ENCODE results near the gene CCL5. TPM values are rescaled to one million over a fixed set of nuclear protein-coding genes. Genes with fewer than 3 reads are reported as not detected.

The CCL5 gene
- total RNA-seq, 1 experiment from 2014 or later: 0.17 TPM

DNA sequence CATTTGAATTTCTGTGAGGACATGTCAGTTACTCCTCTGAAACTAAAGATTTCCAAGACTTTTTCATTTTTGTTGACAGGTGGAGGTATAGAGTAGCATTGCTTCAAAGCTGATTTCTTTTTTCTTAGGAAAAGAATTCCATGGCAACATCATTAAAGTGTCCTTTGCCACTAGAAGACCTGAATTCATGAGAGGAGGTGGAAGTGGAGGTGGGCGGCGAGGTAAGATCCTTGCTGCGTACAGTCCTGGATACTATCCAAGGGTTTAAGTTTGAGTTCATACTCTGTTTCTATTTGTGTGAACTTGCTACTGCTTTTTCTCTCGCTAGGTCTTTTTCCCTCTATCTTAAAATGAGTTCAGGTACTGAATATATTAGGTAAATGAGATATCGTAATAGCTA is 37.9 kb downstream of the CCL5 start (continued):
- TF ChIP-seq NFATC4 (CRISPR knock-in tag; IDR thresholded peaks at IDR 0.05) (no peak), EMX1 (CRISPR knock-in tag; IDR thresholded peaks at IDR 0.05) (no peak)
- TF ChIP-seq, protein P1, sequence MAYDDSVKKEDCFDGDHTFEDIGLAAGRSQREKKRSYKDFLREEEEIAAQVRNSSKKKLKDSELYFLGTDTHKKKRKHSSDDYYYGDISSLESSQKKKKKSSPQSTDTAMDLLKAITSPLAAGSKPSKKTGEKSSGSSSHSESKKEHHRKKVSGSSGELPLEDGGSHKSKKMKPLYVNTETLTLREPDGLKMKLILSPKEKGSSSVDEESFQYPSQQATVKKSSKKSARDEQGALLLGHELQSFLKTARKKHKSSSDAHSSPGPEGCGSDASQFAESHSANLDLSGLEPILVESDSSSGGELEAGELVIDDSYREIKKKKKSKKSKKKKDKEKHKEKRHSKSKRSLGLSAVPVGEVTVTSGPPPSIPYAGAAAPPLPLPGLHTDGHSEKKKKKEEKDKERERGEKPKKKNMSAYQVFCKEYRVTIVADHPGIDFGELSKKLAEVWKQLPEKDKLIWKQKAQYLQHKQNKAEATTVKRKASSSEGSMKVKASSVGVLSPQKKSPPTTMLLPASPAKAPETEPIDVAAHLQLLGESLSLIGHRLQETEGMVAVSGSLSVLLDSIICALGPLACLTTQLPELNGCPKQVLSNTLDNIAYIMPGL (CRISPR knock-in tag; IDR thresholded peaks at IDR 0.05): no peak

DNA sequence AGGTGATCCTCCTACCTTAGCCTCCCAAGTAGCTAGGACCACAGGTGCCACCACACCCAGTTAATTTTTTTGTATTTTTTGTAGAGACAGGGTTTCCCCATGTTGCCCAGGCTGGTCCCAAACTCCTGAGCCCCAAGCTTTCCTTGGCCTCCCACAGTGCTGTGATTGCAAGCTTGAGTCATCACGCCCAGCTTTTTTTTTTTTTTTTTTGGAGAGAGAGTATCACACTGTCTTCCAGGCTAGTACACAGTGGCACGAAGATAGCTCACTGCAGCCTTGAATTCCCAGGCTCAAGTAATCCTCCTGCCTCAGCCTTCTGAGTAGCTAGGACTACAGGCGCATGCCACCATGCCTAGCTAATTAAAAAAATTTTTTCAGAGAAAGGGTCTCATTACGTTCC is 38.7 kb downstream of the CCL5 start:
- peaks cover 77% of the 10 kb centered on the region for H3K36me3 Mint-ChIP-seq
- no peaks in the 10 kb centered on the region for H3K27me3 Mint-ChIP-seq (ENCODE audit: low read depth)
- TF ChIP-seq FOXP1 (CRISPR knock-in tag; IDR thresholded peaks at IDR 0.05; ENCODE audit: borderline replicate concordance) (no peak), ZNF416 (CRISPR knock-in tag; IDR thresholded peaks at IDR 0.05) (no peak), KAT7 (CRISPR knock-in tag; IDR thresholded peaks at IDR 0.05; ENCODE audit: borderline replicate concordance) (no peak), ZNF671 (CRISPR knock-in tag; IDR thresholded peaks at IDR 0.05) (no peak)
- TF ChIP-seq, protein P2, sequence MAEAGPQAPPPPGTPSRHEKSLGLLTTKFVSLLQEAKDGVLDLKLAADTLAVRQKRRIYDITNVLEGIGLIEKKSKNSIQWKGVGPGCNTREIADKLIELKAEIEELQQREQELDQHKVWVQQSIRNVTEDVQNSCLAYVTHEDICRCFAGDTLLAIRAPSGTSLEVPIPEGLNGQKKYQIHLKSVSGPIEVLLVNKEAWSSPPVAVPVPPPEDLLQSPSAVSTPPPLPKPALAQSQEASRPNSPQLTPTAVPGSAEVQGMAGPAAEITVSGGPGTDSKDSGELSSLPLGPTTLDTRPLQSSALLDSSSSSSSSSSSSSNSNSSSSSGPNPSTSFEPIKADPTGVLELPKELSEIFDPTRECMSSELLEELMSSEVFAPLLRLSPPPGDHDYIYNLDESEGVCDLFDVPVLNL (CRISPR knock-in tag; IDR thresholded peaks at IDR 0.05; ENCODE audit: borderline replicate concordance, low read depth): no peak
- no peaks in the 10 kb centered on the region for H3K9me3 Mint-ChIP-seq
- no peak overlapping the region for H3K27ac Mint-ChIP-seq
- ChIA-PET POLR2A (interaction anchor here (1.2 kb wide), 1 partner anchor 78 kb away, joined by 3 read pairs; no protein-coding TSS in a partner anchor), CTCF (interaction anchor here (3.3 kb wide), 1 partner anchor 78 kb away, joined by 12 read pairs; no protein-coding TSS in a partner anchor)
- H3K4me1 Mint-ChIP-seq: no peaks in the 10 kb centered on the region
- no peak overlapping the region for H3K4me3 Mint-ChIP-seq
- ATAC-seq (no peak), DNase-seq (ENCODE audit: low spot score) (no peak)

DNA sequence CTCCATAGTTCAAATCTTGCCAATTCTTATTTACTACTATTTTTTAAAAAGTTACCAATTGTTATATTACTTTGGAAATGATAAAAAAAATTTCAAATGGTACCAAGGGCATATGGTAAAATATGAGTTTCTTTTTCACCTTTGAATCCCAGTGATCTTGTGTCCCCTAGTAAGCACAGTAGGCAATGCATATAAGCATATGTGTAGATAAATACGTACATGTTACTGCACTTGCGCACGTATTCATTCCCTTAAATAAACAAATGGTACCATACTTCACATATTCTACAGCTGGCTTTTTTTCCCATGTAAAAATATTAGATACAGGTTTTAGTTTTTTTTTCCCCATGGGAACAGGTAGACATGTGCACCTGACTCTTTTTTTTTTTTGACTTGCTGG is 39.1 kb downstream of the CCL5 start:
- Mint-ChIP-seq H3K27me3 (ENCODE audit: low read depth) (no peaks in the 10 kb centered on the region), H3K27ac (no peak overlapping the region), H3K4me3 (no peak overlapping the region), H3K9me3 (no peaks in the 10 kb centered on the region), H3K36me3 (peaks cover 78% of the 10 kb centered on the region), H3K4me1 (no peaks in the 10 kb centered on the region)
- DNase-seq (ENCODE audit: low spot score) (no peak), ATAC-seq (no peak)
- POLR2A ChIA-PET: interaction anchor here (1.2 kb wide), 1 partner anchor 77 kb away, joined by 3 read pairs; no protein-coding TSS in a partner anchor
- CTCF ChIA-PET: interaction anchor here (3.3 kb wide), 1 partner anchor 77 kb away, joined by 12 read pairs; no protein-coding TSS in a partner anchor
- TF ChIP-seq, protein P3, sequence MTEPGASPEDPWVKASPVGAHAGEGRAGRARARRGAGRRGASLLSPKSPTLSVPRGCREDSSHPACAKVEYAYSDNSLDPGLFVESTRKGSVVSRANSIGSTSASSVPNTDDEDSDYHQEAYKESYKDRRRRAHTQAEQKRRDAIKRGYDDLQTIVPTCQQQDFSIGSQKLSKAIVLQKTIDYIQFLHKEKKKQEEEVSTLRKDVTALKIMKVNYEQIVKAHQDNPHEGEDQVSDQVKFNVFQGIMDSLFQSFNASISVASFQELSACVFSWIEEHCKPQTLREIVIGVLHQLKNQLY (CRISPR knock-in tag; IDR thresholded peaks at IDR 0.05): no peak
- TF ChIP-seq ZNF671 (CRISPR knock-in tag; IDR thresholded peaks at IDR 0.05) (no peak), TP53 (CRISPR knock-in tag; IDR thresholded peaks at IDR 0.05) (no peak), RELA (CRISPR knock-in tag; IDR thresholded peaks at IDR 0.05; ENCODE audit: borderline replicate concordance) (no peak), JUN (CRISPR knock-in tag; IDR thresholded peaks at IDR 0.05) (no peak), NR2C2 (CRISPR knock-in tag; IDR thresholded peaks at IDR 0.05) (no peak), SMAD4 (CRISPR knock-in tag; IDR thresholded peaks at IDR 0.05) (no peak), ZNF416 (CRISPR knock-in tag; IDR thresholded peaks at IDR 0.05) (no peak)
- TF ChIP-seq, protein P4, sequence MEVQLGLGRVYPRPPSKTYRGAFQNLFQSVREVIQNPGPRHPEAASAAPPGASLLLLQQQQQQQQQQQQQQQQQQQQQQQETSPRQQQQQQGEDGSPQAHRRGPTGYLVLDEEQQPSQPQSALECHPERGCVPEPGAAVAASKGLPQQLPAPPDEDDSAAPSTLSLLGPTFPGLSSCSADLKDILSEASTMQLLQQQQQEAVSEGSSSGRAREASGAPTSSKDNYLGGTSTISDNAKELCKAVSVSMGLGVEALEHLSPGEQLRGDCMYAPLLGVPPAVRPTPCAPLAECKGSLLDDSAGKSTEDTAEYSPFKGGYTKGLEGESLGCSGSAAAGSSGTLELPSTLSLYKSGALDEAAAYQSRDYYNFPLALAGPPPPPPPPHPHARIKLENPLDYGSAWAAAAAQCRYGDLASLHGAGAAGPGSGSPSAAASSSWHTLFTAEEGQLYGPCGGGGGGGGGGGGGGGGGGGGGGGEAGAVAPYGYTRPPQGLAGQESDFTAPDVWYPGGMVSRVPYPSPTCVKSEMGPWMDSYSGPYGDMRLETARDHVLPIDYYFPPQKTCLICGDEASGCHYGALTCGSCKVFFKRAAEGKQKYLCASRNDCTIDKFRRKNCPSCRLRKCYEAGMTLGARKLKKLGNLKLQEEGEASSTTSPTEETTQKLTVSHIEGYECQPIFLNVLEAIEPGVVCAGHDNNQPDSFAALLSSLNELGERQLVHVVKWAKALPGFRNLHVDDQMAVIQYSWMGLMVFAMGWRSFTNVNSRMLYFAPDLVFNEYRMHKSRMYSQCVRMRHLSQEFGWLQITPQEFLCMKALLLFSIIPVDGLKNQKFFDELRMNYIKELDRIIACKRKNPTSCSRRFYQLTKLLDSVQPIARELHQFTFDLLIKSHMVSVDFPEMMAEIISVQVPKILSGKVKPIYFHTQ (CRISPR knock-in tag; IDR thresholded peaks at IDR 0.05): no peak
- TF ChIP-seq, protein P5, sequence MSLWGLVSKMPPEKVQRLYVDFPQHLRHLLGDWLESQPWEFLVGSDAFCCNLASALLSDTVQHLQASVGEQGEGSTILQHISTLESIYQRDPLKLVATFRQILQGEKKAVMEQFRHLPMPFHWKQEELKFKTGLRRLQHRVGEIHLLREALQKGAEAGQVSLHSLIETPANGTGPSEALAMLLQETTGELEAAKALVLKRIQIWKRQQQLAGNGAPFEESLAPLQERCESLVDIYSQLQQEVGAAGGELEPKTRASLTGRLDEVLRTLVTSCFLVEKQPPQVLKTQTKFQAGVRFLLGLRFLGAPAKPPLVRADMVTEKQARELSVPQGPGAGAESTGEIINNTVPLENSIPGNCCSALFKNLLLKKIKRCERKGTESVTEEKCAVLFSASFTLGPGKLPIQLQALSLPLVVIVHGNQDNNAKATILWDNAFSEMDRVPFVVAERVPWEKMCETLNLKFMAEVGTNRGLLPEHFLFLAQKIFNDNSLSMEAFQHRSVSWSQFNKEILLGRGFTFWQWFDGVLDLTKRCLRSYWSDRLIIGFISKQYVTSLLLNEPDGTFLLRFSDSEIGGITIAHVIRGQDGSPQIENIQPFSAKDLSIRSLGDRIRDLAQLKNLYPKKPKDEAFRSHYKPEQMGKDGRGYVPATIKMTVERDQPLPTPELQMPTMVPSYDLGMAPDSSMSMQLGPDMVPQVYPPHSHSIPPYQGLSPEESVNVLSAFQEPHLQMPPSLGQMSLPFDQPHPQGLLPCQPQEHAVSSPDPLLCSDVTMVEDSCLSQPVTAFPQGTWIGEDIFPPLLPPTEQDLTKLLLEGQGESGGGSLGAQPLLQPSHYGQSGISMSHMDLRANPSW (CRISPR knock-in tag; conservative IDR thresholded peaks at IDR 0.05; ENCODE audit: low read depth): no peak
- TF ChIP-seq, protein P6, sequence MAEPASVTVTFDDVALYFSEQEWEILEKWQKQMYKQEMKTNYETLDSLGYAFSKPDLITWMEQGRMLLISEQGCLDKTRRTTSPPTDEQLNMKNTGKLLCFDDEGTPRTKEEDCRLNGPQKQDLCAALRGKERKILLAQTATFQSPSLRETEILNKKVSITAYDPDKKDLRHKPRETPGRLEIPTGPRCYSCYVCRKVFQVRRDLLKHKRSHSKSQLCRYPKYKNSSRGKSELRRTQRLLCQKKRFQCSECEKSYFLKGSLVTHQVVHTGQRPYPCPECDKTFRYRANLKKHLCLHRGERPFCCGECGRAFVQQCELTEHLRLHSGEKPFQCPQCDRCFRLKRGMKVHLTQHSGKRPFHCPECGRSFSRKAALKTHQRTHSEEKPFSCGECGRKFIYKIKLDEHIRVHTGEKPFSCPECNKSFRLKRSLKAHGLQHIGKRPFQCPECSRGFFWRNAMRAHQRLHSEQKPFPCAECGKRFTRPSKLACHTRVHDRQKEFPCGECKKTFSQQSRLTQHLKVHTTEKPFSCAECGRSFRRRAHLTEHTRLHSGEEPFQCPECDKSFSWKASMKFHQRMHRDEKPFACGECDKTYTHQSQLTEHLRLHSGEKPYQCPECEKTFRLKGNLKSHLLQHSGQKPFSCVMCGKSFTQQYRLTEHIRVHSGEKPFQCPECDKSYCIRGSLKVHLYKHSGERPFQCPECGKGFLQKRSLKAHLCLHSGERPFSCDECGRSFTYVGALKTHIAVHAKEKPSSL (CRISPR knock-in tag; conservative IDR thresholded peaks at IDR 0.05): no peak
- TF ChIP-seq, protein P1 (CRISPR knock-in tag; IDR thresholded peaks at IDR 0.05): no peak
- TF ChIP-seq, protein P7, sequence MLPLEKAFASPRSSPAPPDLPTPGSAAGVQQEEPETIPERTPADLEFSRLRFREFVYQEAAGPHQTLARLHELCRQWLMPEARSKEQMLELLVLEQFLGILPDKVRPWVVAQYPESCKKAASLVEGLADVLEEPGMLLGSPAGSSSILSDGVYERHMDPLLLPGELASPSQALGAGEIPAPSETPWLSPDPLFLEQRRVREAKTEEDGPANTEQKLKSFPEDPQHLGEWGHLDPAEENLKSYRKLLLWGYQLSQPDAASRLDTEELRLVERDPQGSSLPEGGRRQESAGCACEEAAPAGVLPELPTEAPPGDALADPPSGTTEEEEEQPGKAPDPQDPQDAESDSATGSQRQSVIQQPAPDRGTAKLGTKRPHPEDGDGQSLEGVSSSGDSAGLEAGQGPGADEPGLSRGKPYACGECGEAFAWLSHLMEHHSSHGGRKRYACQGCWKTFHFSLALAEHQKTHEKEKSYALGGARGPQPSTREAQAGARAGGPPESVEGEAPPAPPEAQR (CRISPR knock-in tag; IDR thresholded peaks at IDR 0.05): no peak
